Endothelial cell of hepatic sinusoid (primary cell): Measurements from ENCODE around the gene VEPH1.

Experiments
- in situ Hi-C: cut with HindIII; loops from 2 replicates; pipeline ENCODE4 v1.10.0; 2017; ENCODE audit warnings: low sequenced_read_pairs

The VEPH1 gene

GRCh38 chr3:157442729-157443128, 60.5 kb downstream of the VEPH1 start:
- in situ Hi-C loops: loop anchor here (5.0 kb wide), 1 partner anchor 70 kb away; no protein-coding TSS in a partner anchor

- in situ Hi-C loops: loop anchor here (5.0 kb wide), 1 partner anchor 69 kb away; no protein-coding TSS in a partner anchor
Measured at GRCh38 chr3:157441102-157441624, 62.1 kb downstream of the VEPH1 start.

GRCh38 chr3:157438194-157438730, 65.0 kb downstream of the VEPH1 start:
- in situ Hi-C loops: loop anchor here (5.0 kb wide), 1 partner anchor 59 kb away; no protein-coding TSS in a partner anchor

GRCh38 chr3:157436583-157437291, 66.5 kb downstream of the VEPH1 start, which contains the start of gene PTX3:
Gene PTX3 (plus strand): TSS chr3:157436850. CDS start chr3:157436934, 84 bp downstream.
- in situ Hi-C loops: loop anchor here (5.0 kb wide), 1 partner anchor 61 kb away; no protein-coding TSS in a partner anchor

- in situ Hi-C loops: no loop called here
Measured at GRCh38 chr3:157429708-157430107, 73.5 kb downstream of the VEPH1 start.

- in situ Hi-C loops: no loop called here
Measured at GRCh38 chr3:157428853-157429252, 74.4 kb downstream of the VEPH1 start.

GRCh38 chr3:157427901-157428300, 75.3 kb downstream of the VEPH1 start:
- in situ Hi-C loops: no loop called here

GRCh38 chr3:157423337-157423736, 79.9 kb downstream of the VEPH1 start:
- in situ Hi-C loops: no loop called here

- in situ Hi-C loops: no loop called here
Measured at GRCh38 chr3:157420606-157421130, 82.5 kb downstream of the VEPH1 start.

- in situ Hi-C loops: no loop called here
Measured at GRCh38 chr3:157418104-157418503, 85.1 kb downstream of the VEPH1 start.

- in situ Hi-C loops: no loop called here
Measured at GRCh38 chr3:157417247-157417646, 86.0 kb downstream of the VEPH1 start.

- in situ Hi-C loops: no loop called here
Measured at GRCh38 chr3:157416347-157417087, 86.7 kb downstream of the VEPH1 start.

- in situ Hi-C loops: no loop called here
Measured at GRCh38 chr3:157414861-157415260, 88.4 kb downstream of the VEPH1 start.

GRCh38 chr3:157412323-157412855, 90.8 kb downstream of the VEPH1 start:
- in situ Hi-C loops: no loop called here

GRCh38 chr3:157410945-157411344, 92.3 kb downstream of the VEPH1 start:
- in situ Hi-C loops: no loop called here

- in situ Hi-C loops: no loop called here
Measured at GRCh38 chr3:157409516-157409915, 93.7 kb downstream of the VEPH1 start.

GRCh38 chr3:157408499-157409149, 94.6 kb downstream of the VEPH1 start:
- in situ Hi-C loops: no loop called here

GRCh38 chr3:157407769-157408168, 95.4 kb downstream of the VEPH1 start:
- in situ Hi-C loops: no loop called here

- in situ Hi-C loops: no loop called here
Measured at GRCh38 chr3:157406394-157406793, 96.8 kb downstream of the VEPH1 start.

- in situ Hi-C loops: no loop called here
Measured at GRCh38 chr3:157405457-157405856, 97.8 kb downstream of the VEPH1 start.
